ENCODE data around the gene USP24.
"Not testable (repeated sequence)": the region's sequence is repeated elsewhere in the genome, so short reads cannot be mapped to it uniquely, and the experiment has no call there.

USP24 gene

DNA sequence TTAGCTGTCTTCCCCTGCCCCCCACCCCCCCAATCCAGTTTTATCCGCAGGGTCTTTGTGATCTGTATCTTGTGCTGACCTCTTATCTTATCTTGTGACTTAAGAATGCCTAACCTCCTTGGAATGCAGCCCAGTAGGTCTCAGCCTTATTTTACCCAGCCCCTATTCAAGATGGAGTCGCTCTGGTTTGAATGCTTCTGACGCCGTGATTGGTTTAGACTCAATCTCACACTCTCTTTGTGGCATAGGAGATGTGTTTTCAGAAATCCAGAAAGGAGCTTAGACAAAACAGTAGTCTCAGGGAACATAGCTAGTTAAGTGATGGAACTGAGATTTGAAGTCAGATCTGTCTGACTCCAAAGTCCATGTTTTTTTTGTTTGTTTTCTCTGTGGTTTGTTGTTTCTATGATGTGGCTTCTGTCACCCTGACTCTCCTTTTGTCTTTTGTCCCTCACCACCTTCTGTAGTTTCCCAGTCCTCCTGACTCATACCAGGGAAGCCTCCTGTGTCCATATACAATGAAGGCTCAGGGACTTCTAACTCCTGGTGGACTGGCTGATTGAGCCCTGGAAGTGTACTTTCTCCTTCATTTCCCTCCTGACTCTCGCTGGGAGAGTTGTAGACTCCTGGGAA is 18.1 kb upstream of the USP24 start:
- no peaks in the 10 kb centered on the region for H3K36me3 Mint-ChIP-seq (ENCODE audit: low read depth)
- no peaks in the 10 kb centered on the region for H3K4me1 Mint-ChIP-seq
- H3K9me3 Mint-ChIP-seq: peaks cover 6% of the 10 kb centered on the region
- H3K4me3 Mint-ChIP-seq: no peak overlapping the region
- H3K27ac Mint-ChIP-seq: no peak overlapping the region
- DNase-seq: no peak
- TF ChIP-seq CTCF (IDR thresholded peaks at IDR 0.05): no peak
- H3K27me3 Mint-ChIP-seq (ENCODE audit: low read depth, poor library complexity): peaks cover 16% of the 10 kb centered on the region

DNA sequence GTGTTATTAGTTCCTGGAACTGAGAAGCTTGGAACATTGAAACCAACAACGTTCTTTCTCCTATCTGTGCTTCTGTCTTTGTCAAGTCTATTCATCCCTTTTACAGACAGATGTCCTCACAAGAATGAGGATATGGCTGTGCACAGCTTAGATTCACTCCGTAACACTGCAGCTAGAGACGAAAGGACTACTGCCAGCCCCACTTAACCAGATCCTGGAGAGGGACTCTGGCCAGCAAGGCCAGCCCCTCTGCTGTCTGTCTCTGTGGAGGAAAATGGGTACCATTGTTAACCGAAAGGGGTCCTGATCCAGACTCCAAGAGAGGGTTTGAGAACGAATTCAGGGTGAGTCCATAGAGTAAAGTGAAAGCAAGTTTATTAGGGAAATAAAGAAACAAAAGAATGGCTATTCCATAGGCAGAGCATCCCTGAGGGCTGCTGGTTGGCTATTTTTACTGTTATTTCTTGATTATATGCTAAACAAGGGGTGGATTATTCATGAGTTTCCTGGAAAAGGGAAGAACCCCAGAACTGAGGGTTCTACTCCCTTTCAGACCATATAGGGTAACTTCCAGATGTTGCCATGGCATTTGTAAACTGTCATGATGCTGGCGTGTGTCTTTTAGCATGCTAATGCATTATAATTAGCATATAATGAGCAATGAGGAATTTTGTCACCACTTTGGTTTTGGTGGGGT is 17.4 kb upstream of the USP24 start:
- TF ChIP-seq CTCF (IDR thresholded peaks at IDR 0.05): no peak
- Mint-ChIP-seq H3K27ac (no peak overlapping the region), H3K9me3 (peaks cover 7% of the 10 kb centered on the region), H3K27me3 (ENCODE audit: low read depth, poor library complexity) (peaks cover 16% of the 10 kb centered on the region), H3K4me1 (no peaks in the 10 kb centered on the region), H3K36me3 (ENCODE audit: low read depth) (no peaks in the 10 kb centered on the region), H3K4me3 (no peak overlapping the region)
- no peak for DNase-seq

DNA sequence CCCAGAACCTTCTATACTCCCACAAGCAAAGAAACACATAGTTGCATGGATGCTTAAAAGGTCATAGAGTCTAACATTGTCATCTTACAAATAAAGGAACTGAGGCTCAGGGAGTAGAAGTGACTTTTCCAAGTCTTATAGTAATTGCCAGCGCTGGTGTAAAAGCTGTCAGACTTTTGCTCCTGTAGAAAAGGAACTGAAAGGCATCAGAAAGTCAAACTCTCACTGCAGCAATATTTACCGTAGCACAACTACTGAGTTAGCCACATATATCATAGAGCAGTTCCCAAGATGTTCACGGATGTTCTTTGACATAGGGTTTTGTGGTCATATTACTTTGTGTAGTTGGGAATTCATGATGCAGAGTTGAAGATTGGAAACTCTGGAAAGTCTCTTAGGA is 16.6 kb upstream of the USP24 start:
- Mint-ChIP-seq H3K27me3 (ENCODE audit: low read depth, poor library complexity) (peaks cover 16% of the 10 kb centered on the region), H3K4me3 (no peak overlapping the region)
- no peak for TF ChIP-seq CTCF (IDR thresholded peaks at IDR 0.05)

GRCh38 chr1:55230659-55231058 is 15.5 kb upstream of the USP24 start:
- peaks cover 12% of the 10 kb centered on the region for H3K27me3 Mint-ChIP-seq (ENCODE audit: low read depth, poor library complexity)
- no peak for TF ChIP-seq CTCF (IDR thresholded peaks at IDR 0.05)
- H3K4me1 Mint-ChIP-seq: no peaks in the 10 kb centered on the region
- no peak overlapping the region for H3K27ac Mint-ChIP-seq
- DNase-seq: no peak
- H3K4me3 Mint-ChIP-seq: no peak overlapping the region
- H3K36me3 Mint-ChIP-seq (ENCODE audit: low read depth): no peaks in the 10 kb centered on the region
- peaks cover 13% of the 10 kb centered on the region for H3K9me3 Mint-ChIP-seq

More for the DNA sequence above, 16.6 kb upstream of the USP24 start:
- Mint-ChIP-seq H3K4me1 (no peaks in the 10 kb centered on the region), H3K36me3 (ENCODE audit: low read depth) (no peaks in the 10 kb centered on the region), H3K9me3 (peaks cover 13% of the 10 kb centered on the region), H3K27ac (no peak overlapping the region)
- no peak for DNase-seq

GRCh38 chr1:55229726-55230125 is 14.6 kb upstream of the USP24 start:
- not testable (repeated sequence) for H3K36me3 Mint-ChIP-seq (ENCODE audit: low read depth); H3K27ac Mint-ChIP-seq; H3K4me1 Mint-ChIP-seq; DNase-seq; H3K4me3 Mint-ChIP-seq
- peaks cover 13% of the 10 kb centered on the region for H3K9me3 Mint-ChIP-seq
- peaks cover 12% of the 10 kb centered on the region for H3K27me3 Mint-ChIP-seq (ENCODE audit: low read depth, poor library complexity)

- no peaks in the 10 kb centered on the region for H3K4me1 Mint-ChIP-seq
- H3K27ac Mint-ChIP-seq: no peak overlapping the region
- TF ChIP-seq CTCF (IDR thresholded peaks at IDR 0.05): no peak
- no peaks in the 10 kb centered on the region for H3K36me3 Mint-ChIP-seq (ENCODE audit: low read depth)
- peaks cover 15% of the 10 kb centered on the region for H3K27me3 Mint-ChIP-seq (ENCODE audit: low read depth, poor library complexity)
- no peak overlapping the region for H3K4me3 Mint-ChIP-seq
- peaks cover 13% of the 10 kb centered on the region for H3K9me3 Mint-ChIP-seq
- no peak for DNase-seq
Observed at GRCh38 chr1:55225228-55225627, 10.1 kb upstream of the USP24 start.

All from nephron progenitor cell (in vitro differentiated cells).